H1 (cell line): ENCODE measurements around the gene CCDC14. TPM values are rescaled to one million over a fixed set of nuclear protein-coding genes. Genes with fewer than 3 reads are reported as not detected.

Source experiments
- CHD2 ChIP-seq: IDR thresholded peaks from 2 replicates; pipeline ENCODE4 v1.6.1; 2012; ENCODE audit warnings: low read length, improper control_type of control experiment
- KDM1A ChIP-seq: fragments of 200-600, 300-600 bp; sonication (generic); IDR thresholded peaks from 2 replicates; pipeline ENCODE4 v1.7.1; 2016; ENCODE audit warnings: mild to moderate bottlenecking, low read length, borderline replicate concordance
- polyA plus RNA-seq, 7 experiments: library from polyadenylated mRNA; depleted of rRNA in 3 of 7; stranded (reverse) in 5 of 7; unstranded in 2 of 7; fragments of >200 nt in 5 of 7; fragments of 200-250 nt in 2 of 7; gene quantifications; 1 replicate in 5 of 7; 2 replicates in 1 of 7; 4 replicates in 1 of 7; pipeline versions ENCODE4 v1.2.1 to v1.2.3, GENCODE V29; 2011 to 2013; ENCODE audit warnings: missing spikeins in 2 of 7, mixed read lengths in 2 of 7
- total RNA-seq: library from RNA; stranded (reverse); fragmentation: NEBNext Ultra II Directional; extraction: Animal tissue kit (Norgen Biotek cat#: 25700); gene quantifications from 2 replicates; pipeline ENCODE4 v1.2.1, GENCODE V29; 2021
- TF ChIP-seq, protein P1 (sequence below): IDR thresholded peaks from 2 replicates; pipeline ENCODE4 v1.6.1; 2012; ENCODE audit warnings: inconsistent platforms

CCDC14 gene
- total and polyA plus RNA-seq, 2 of the 8 experiments (the other 6 are each of a cell fraction or from before 2014, with no cell fraction given), result 53.6 to 95.7 TPM

GRCh38 chr3:123884203-123884831 is 76.7 kb downstream of the CCDC14 start, which contains the start of gene MYLK (continued):
- TF ChIP-seq, protein P1, sequence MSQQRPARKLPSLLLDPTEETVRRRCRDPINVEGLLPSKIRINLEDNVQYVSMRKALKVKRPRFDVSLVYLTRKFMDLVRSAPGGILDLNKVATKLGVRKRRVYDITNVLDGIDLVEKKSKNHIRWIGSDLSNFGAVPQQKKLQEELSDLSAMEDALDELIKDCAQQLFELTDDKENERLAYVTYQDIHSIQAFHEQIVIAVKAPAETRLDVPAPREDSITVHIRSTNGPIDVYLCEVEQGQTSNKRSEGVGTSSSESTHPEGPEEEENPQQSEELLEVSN, result 0 out of 2 replicates have a peak, but pooled peaks have one; percentile 18
- no peak for TF ChIP-seq CHD2
- peak; percentile 94 for TF ChIP-seq KDM1A
